Urothelium cell line (cell line): ENCODE data around the gene CNTNAP3B.
"Not testable (repeated sequence)": the region's sequence is repeated elsewhere in the genome, so short reads cannot be mapped to it uniquely, and the experiment has no call there.

ENCODE experiments used
- DNase-seq: peaks from one replicate; pipeline ENCODE4 v3.0.0; 2011; ENCODE audit warnings: low spot score, mixed read lengths
- FAIRE-seq: peaks from 2 replicates; lab custom pipeline; 2011; peaks lifted over from hg19 to GRCh38; lab: Jason Lieb, UNC

The CNTNAP3B gene

DNA sequence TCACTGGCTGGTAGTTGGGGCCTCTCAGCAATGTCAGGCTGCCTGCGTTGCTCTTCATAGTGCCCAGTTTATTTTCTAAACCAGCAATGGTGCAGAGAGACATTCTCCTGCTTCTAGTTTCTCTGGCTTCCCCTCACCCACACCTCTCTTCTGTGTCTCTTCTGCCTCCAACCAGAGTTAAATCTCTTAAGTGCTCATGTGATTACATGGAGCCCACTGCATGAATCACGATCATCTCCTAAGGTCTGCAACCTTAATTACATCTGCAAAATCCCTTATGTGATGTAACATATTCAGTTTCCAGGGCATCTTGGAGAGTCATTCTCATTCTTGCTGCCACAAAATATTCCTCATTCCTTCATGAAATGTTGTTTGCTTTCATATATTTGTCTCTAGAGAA is 149.0 kb downstream of the CNTNAP3B start:
- not testable (repeated sequence) for DNase-seq, FAIRE-seq

DNA sequence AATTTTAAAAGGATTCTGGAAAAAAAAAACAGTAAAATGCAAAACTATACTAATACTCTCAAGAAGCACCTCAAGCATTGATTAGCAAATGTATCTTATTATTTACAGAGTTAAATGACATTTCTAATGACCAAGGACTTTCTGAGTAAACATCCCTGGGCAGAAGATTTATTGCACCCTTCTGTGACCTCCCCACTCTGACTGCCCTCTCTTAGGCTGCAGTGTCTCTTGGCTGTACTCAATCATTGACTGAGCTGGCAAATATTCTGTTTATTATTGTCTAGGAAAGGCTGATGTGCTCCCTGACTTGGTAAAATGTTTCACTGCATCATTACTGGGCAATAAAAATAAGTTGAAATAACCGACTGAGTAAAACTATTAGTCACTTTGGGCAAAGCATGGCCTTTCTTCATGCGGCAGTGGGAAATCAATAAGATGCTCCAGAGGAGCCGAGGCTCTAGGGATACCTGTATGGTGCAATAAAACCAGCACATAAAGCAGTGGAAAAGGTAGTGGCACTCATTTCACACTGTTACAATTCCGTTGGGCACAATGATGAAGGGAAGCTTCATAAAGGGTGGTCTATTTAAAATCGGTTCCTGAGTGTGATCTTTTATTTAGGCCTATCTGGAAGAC is 151.1 kb downstream of the CNTNAP3B start:
- not testable (repeated sequence) for FAIRE-seq, DNase-seq

DNA sequence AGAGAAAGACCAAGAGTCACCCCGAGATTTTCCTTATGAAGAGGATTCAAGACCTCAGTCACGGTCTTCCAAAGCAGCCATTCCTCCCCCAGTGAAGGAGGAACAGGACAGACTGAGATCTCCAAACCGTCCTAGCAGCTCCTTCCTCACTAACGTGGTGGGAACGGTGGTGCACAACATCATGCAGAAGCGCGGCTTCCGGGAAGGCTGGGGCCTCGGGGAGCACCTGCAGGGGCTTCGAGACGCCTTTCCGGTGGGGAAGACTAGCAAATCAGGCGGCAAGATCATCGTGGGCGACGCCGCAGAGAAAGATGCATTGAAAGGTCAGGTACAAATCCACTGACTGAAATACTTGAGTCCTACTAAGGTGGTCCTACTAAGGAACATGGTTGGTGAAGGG is 154.3 kb downstream of the CNTNAP3B start:
- not testable (repeated sequence) for DNase-seq, FAIRE-seq

DNA sequence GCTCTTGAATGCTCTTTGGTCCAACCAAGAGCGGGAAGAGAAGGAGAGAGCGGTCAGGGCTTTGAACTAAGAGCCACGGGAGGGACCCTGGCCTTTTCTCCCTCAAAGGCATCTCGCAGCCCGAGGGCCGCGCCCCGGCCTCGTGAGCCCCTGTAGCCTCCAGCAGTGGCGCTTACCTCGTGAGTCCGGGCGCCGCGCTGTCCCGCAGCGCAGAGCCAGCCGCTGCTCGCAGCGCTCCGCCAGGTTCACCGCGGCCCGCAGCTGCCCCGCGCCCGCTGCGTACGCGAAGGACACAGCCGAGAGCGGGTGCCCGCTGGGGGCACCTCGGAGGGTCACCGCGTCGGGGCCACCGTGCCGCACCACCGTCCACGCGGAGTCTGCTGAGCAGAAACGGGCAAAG is 176.2 kb downstream of the CNTNAP3B start:
- not testable (repeated sequence) for DNase-seq, FAIRE-seq

DNA sequence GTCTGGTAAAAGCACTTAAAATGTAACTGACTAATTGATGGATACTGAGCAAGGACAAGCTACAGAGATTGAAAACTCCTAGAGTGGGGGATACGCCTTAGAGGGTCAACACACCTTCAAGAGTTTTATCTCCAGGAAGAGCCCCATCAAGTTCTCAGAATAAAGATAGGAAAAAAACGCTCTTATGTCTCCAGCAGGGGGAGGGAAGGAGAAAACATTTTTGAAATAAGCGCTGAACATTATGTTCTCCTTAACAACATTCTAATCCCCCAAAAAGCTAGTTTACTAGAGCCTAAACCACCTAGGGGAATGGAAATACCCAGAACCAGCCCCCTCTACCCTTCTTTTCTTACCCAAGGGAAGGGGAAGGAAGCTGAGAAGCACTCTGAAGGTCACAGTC is 187.5 kb downstream of the CNTNAP3B start:
- DNase-seq, FAIRE-seq: not testable (repeated sequence)

DNA sequence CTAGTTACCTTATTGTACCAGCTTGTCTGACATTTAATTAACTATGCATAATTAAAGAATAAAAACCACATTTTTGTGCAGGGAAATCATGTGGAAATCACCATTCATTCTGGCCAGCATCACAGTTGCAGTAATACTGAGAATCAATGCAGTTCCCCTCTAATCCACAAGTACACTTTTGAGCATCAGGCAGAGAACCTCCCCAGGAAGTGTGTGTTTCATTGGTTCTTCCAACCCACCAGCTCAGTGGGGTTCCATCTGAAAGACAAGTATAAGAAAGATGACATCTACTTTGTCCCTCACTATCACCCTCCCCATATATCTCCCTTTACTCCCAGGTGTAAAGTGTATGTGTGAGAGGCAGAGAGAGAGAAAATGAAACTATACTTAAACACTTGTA is 191.1 kb downstream of the CNTNAP3B start:
- not testable (repeated sequence) for FAIRE-seq, DNase-seq

DNA sequence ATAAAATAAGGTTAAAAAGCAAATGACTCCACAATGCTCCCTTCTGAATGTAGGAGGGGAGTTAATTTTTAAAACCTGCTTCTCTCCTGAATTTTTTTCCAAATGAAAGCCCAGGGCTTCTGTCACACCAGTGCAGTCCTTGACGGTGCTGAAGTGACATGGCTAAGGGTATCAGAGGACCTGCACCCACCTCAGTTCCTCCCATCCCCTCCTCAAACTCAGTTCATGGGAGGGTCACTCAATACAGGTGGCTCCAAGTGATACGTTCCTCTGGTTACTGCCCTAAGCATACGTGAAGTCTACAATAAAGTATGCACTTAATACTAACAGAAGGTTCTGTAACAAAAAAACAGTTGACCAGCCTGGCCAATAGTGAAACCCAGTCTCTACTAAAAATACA is 193.5 kb downstream of the CNTNAP3B start:
- not testable (repeated sequence) for FAIRE-seq

DNA sequence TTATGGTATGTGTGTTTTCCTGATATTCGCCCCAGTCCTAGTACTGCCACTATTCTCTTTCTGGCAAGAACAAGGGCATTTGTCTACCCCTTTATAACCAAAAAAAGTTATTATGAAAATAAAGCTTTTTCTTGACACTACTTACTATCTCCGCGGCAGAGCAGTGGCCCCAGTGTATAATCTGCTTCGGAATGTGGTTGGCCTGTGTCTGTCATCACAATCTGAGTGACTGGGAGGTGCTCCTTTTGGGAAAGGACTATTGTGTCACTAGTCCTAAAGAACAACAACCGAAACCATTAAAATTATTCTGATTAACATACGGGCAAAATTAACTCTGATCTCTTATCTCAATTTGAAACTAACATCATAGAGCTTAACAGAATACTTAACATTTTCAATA is 200.1 kb downstream of the CNTNAP3B start:
- not testable (repeated sequence) for FAIRE-seq, DNase-seq

More for the DNA sequence above, 193.5 kb downstream of the CNTNAP3B start:
- DNase-seq: not testable (repeated sequence)

DNA sequence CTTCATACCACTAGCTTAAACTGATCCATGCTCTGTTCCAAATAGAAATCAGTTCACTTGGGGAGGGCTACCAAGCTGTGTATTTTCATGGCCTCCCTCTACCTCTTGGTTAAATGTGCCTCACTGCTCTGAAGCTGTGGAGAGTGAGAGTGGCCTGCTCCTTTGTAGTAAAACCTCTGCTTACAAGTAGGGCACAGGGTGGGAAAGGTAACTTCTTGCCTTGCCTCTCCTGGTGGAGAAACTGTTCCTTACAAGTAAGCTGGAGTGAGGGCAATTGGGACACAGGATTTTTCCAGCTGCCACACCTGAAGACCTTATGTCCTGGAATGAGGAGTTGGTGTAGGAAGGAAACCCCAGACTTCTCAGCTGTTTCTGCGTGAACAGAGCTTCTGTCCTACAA is 211.9 kb downstream of the CNTNAP3B start:
- DNase-seq, FAIRE-seq: not testable (repeated sequence)

DNA sequence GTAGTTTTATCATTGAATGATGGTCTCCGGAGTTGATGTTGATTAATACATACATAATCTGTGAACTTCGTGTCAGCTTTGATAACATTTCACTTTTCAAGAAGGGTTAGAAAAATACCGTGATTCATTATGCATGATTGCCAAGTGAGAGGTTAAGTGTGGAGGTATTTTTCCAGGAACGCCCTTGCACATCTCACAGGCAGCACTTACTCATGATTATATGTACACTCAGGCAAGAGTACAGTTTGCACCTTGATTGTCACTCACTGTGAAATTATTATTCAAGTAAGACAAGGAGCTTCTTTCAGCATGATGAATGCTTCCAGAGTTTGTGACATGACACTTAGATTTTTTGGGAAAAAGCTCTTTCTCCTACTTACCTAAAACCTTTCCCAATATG is 223.7 kb downstream of the CNTNAP3B start:
- FAIRE-seq, DNase-seq: not testable (repeated sequence)

DNA sequence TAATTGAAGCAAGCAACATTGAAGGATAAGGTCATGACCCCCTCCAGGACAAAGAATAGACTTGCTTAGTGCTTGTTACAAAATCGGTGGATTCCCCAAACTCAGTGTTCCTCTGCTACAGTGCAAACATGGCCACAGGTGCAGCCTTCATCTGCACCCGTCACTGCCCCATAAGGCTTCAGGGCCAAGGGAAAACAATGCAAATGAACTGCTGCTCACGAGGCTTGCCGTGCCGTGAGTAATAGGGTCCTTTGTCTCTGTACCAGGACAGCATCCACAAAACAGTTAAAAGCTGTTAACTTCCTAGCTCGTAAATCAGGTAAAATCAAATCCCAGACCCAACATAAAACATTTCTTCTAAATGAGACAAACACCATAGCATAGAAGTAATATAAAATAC is 226.5 kb downstream of the CNTNAP3B start:
- FAIRE-seq, DNase-seq: not testable (repeated sequence)

DNA sequence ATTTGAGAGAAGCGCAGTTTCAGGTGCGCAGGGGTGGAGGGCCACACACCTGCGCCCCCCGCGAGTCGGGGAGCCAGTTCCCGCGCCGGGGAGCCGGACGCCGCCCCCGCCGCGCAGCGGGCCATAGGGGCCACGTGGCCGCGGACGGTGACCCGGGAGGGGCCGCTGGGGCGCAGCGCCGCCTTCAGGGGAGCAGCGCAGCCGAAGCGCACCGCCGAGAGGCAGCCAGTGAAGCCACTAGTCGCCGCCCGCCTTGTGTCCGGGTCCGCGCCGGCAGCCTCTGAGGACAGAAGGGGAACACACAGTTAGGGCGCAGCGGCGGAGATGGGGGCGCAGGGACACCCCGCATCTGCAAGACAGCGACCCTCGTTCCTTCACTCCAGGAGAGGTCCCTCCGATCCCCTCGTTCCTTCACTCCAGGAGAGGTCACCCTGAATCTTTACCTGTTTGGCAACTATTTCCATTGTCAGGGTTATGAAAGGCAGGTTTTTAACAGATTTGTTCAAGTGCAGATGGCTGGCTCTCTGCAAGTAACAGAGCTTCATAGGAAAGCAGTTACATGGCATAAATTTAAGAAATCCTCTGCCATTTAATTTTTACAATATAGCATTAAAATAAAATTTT is 230.4 kb downstream of the CNTNAP3B start:
- DNase-seq, FAIRE-seq: not testable (repeated sequence)

DNA sequence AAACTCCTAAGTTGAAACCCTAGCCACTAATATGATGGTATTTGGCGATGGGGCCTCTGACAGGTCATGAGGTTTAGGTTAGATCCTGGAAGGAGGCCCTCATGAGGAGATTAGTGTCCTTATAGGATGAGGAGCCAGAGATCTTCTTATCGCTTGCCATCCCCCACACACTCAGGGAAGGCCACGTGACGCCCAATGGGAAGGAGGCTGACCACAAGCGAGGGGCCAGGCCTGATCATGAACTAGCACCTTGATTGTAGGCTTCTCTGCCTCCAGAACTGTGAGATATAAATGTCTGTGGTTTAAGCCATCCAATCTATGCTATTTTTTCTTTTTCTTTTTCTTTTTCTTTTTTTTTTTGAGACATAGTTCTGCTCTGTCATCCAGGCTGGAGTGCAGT is 254.7 kb downstream of the CNTNAP3B start:
- not testable (repeated sequence) for FAIRE-seq, DNase-seq

DNA sequence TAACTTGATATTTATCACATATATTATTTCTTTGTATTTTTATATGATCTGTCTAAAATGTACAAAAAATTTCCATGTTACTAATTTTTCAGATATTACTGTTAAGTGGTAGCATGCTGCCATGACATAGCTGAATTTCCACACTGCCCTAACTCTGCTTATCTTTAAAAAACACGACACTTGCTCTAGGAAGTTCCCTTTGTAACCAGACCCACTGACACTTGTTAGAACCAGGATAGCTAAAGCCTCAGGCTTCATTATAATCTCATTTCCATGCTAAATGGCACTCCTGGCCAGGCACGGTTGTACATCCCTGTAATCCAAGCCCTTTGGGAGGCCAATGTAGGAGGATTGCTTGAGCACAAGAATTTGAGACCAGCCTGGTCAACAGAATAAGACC is 273.8 kb downstream of the CNTNAP3B start:
- not testable (repeated sequence) for DNase-seq, FAIRE-seq

DNA sequence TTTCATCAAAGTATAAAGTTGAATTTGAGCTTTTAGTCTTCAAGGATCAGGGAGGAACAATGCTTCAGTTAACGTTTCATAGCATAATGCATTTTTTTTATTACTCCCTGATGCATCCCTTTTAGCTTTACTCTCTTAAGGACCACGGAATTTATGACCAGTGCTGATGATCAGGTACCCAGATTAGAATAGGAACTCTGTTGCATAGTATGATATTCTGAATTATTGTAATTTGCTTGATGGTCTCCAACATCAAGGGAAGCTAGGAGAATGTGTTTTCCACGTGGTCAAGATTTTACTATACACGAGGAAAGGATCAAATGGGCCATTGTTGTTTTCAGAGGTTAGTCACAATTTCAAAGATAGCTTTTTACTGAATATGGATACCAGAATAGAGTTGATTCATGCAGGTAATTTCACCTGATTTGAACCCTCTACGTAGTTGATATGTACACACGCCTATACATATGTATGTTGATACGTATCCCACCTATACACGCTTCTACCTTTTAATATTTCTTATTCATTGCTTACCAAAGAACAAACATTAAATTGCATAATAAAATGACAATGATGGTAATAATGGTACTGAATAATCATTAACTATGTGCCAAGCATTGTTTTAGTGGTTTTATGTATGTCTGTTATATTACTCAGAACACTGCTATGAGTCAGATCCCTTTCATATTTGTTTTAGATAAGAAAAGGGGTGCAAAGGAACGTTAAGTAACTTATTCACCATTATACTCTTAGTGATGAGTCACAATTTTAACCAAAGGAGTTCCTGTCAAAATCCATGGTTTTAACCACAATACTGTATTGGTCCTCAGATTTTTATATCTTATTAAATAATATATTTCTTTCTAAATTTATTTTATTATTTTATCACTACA is 277.1 kb downstream of the CNTNAP3B start:
- not testable (repeated sequence) for DNase-seq, FAIRE-seq

DNA sequence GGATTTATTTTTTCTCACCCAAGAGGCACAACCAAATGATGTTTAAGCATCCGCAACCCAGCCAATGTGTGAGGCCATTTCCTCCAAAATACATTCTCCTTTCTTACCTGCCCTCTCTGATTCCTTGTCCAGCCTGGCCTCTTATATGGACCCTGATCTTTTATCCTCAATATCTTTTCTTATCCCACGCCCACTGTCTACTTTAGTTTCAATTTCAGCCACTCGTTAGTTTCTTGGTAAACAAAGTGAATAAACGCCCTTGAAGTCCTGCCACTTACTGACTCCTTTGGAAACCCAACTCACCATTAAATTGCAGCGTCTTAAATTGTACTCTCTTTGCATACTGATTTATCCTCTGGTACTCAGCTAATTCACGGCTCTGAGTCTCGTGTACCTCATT is 281.4 kb downstream of the CNTNAP3B start:
- DNase-seq, FAIRE-seq: not testable (repeated sequence)
